Measurements from ENCODE around the gene C1QTNF1. TPM values are rescaled to one million over a fixed set of nuclear protein-coding genes. Genes with fewer than 3 reads are reported as not detected.

Gene C1QTNF1
- total RNA-seq, 2 experiments from 2014 or later: not detected

- POLR2A ChIA-PET: no interaction called here
- no peak overlapping the region for H3K4me3 ChIP-seq (ENCODE audit: low read depth, low read length, poor library complexity, severe bottlenecking)
- CTCF ChIA-PET (ENCODE audit: unreplicated experiment): interaction anchor here (0.5 kb wide), 1 partner anchor 177 kb away, joined by 3 read pairs; no protein-coding TSS in a partner anchor
- no peaks in the 10 kb centered on the region for H3K4me1 ChIP-seq (ENCODE audit: insufficient read depth, low read length, poor library complexity, severe bottlenecking)
- H3K36me3 ChIP-seq (ENCODE audit: insufficient read depth, low read length): no peaks in the 10 kb centered on the region
- no peaks in the 10 kb centered on the region for H3K79me2 ChIP-seq (ENCODE audit: insufficient read depth, low read depth, low read length)
- no peaks in the 10 kb centered on the region for H3K9me3 ChIP-seq (ENCODE audit: low read length)
- no peak overlapping the region for H2AFZ ChIP-seq (ENCODE audit: low read length)
- no peaks in the 10 kb centered on the region for H3K9me2 ChIP-seq (ENCODE audit: insufficient read depth, low read length)
- H4K20me1 ChIP-seq (ENCODE audit: insufficient read depth, low read length): no peaks in the 10 kb centered on the region
- H3K27ac ChIP-seq (ENCODE audit: low read depth, low read length, poor library complexity, severe bottlenecking): no peak overlapping the region
- H3K4me2 ChIP-seq (ENCODE audit: low read length): no peak overlapping the region
- BruUV-seq (replicated peaks): no TSS peak
- TF ChIP-seq, protein P1, sequence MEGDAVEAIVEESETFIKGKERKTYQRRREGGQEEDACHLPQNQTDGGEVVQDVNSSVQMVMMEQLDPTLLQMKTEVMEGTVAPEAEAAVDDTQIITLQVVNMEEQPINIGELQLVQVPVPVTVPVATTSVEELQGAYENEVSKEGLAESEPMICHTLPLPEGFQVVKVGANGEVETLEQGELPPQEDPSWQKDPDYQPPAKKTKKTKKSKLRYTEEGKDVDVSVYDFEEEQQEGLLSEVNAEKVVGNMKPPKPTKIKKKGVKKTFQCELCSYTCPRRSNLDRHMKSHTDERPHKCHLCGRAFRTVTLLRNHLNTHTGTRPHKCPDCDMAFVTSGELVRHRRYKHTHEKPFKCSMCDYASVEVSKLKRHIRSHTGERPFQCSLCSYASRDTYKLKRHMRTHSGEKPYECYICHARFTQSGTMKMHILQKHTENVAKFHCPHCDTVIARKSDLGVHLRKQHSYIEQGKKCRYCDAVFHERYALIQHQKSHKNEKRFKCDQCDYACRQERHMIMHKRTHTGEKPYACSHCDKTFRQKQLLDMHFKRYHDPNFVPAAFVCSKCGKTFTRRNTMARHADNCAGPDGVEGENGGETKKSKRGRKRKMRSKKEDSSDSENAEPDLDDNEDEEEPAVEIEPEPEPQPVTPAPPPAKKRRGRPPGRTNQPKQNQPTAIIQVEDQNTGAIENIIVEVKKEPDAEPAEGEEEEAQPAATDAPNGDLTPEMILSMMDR (conservative IDR thresholded peaks at IDR 0.05; ENCODE audit: low read length): no peak
- no peak for TF ChIP-seq EZH2phosphoT487 (IDR thresholded peaks at IDR 0.05; ENCODE audit: borderline replicate concordance, low read depth, low read length)
- DNase-seq (ENCODE audit: low spot score): no peak
- intact Hi-C loops (cut with micrococcal nuclease; ENCODE audit: unreplicated experiment): no loop called here
Measured at GRCh38 chr17:79031996-79032875, 8.3 kb downstream of the C1QTNF1 start.

DNA sequence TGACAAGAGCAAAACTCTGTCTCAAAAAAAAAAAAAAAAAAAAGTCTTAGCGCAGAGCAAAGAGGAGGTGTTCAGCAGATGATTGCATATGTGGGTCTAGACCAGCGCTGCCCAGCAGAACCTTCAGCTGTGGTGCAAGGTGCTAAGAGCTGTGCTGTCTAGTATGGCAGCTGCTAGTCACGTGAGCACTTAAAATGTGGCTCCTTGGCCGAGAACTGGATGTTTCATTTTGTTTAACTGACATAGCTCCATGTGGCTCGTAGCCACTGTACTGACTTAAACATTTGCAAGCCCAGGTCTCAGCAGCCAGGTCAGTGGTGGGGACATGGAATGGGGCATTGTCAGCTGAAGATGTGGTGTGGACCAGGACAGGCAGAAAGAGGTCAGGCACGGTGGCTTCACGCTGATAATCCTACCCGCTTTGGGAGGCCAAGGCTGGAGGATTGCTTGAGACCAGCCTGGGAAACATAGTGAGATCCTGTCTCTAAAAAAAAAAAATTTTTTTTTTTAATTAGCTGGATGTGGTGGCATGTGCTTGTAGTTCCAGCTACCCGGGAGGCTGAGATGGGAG, 9.2 kb downstream of the C1QTNF1 start:
- H2AFZ ChIP-seq (ENCODE audit: low read length): no peak overlapping the region
- no peaks in the 10 kb centered on the region for H3K4me1 ChIP-seq (ENCODE audit: insufficient read depth, low read length, poor library complexity, severe bottlenecking)
- TF ChIP-seq, protein P1 (conservative IDR thresholded peaks at IDR 0.05; ENCODE audit: low read length): no peak
- TF ChIP-seq EZH2phosphoT487 (IDR thresholded peaks at IDR 0.05; ENCODE audit: borderline replicate concordance, low read depth, low read length): no peak
- no peak overlapping the region for H3K4me2 ChIP-seq (ENCODE audit: low read length)
- ChIA-PET POLR2A (no interaction called here), CTCF (ENCODE audit: unreplicated experiment) (interaction anchor here (0.5 kb wide), 1 partner anchor 176 kb away, joined by 3 read pairs; no protein-coding TSS in a partner anchor)
- no peaks in the 10 kb centered on the region for H3K9me2 ChIP-seq (ENCODE audit: insufficient read depth, low read length)
- H3K9me3 ChIP-seq (ENCODE audit: low read length): no peaks in the 10 kb centered on the region
- DNase-seq (ENCODE audit: low spot score): no peak
- intact Hi-C loops (cut with micrococcal nuclease; ENCODE audit: unreplicated experiment): no loop called here
- H3K36me3 ChIP-seq (ENCODE audit: insufficient read depth, low read length): no peaks in the 10 kb centered on the region
- H3K4me3 ChIP-seq (ENCODE audit: low read depth, low read length, poor library complexity, severe bottlenecking): no peak overlapping the region
- H3K79me2 ChIP-seq (ENCODE audit: insufficient read depth, low read depth, low read length): no peaks in the 10 kb centered on the region
- H4K20me1 ChIP-seq (ENCODE audit: insufficient read depth, low read length): no peaks in the 10 kb centered on the region
- BruUV-seq (replicated peaks): no TSS peak
- H3K27ac ChIP-seq (ENCODE audit: low read depth, low read length, poor library complexity, severe bottlenecking): no peak overlapping the region
